Stimulated activated CD8-positive, alpha-beta memory T cell treated with anti-CD3 and anti-CD28 coated beads, Interleukin-12 subunit alpha, Interleukin-12 subunit beta, amount 100 ng/mL, for 4 hours (primary cell): ENCODE data around the gene ARHGAP27.
"Not testable (repeated sequence)": the region's sequence is repeated elsewhere in the genome, so short reads cannot be mapped to it uniquely, and the experiment has no call there.

Source experiments
- DNase-seq: peaks from one replicate; pipeline ENCODE4 v3.0.0-alpha.2; 2020; ENCODE audit warnings: low read depth

ARHGAP27 gene

GRCh38 chr17:45446872-45447625, 14.4 kb upstream of the ARHGAP27 start:
- DNase-seq = not testable (repeated sequence)

GRCh38 chr17:45445901-45446743, 13.5 kb upstream of the ARHGAP27 start:
- not testable (repeated sequence) for DNase-seq

- not testable (repeated sequence) for DNase-seq
These were observed 12.5 kb upstream of the ARHGAP27 start for GRCh38 chr17:45444856-45445820.

GRCh38 chr17:45444301-45444700, 11.6 kb upstream of the ARHGAP27 start:
- DNase-seq = not testable (repeated sequence)

GRCh38 chr17:45443371-45444260, 10.9 kb upstream of the ARHGAP27 start:
- not testable (repeated sequence) for DNase-seq

GRCh38 chr17:45441526-45442310, 9.0 kb upstream of the ARHGAP27 start:
- DNase-seq = no peak

GRCh38 chr17:45440839-45441515, 8.3 kb upstream of the ARHGAP27 start:
- not testable (repeated sequence) for DNase-seq

- no peak for DNase-seq
These were observed 7.6 kb upstream of the ARHGAP27 start for GRCh38 chr17:45440161-45440778.

GRCh38 chr17:45438931-45439610, 6.4 kb upstream of the ARHGAP27 start:
- no peak for DNase-seq

GRCh38 chr17:45437465-45438283, 5.0 kb upstream of the ARHGAP27 start:
- DNase-seq = no peak

GRCh38 chr17:45436625-45437464, 4.2 kb upstream of the ARHGAP27 start:
- no peak for DNase-seq

- DNase-seq = no peak
These were observed 3.5 kb upstream of the ARHGAP27 start for GRCh38 chr17:45436161-45436560.

GRCh38 chr17:45435481-45435880, 2.8 kb upstream of the ARHGAP27 start:
- DNase-seq = no peak

GRCh38 chr17:45433159-45433535, 477 bp upstream of the ARHGAP27 start:
- no peak for DNase-seq

GRCh38 chr17:45431531-45432404, 902 bp downstream of the ARHGAP27 start:
- DNase-seq = peak; percentile 51
